Endothelial cell of umbilical vein (primary cell): ENCODE data around the gene UCHL1.

Experiments used
- CTCF ChIP-seq, 2 donors: IDR thresholded peaks; 1 replicate in 1 of 2; 2 replicates in 1 of 2; pipeline ENCODE4 v1.5.1; 2011; ENCODE audit warnings: low read length in 2 of 2, mild to moderate bottlenecking in 2 of 2, moderate library complexity in 2 of 2, control low read depth in 1 of 2, inconsistent platforms in 1 of 2, low read depth in 1 of 2; ENCODE audit not compliant: insufficient read depth in 1 of 2; ENCODE audit errors: extremely low read depth in 1 of 2
- FOS ChIP-seq: IDR thresholded peaks from 2 replicates; pipeline ENCODE4 v1.6.1; 2011; ENCODE audit warnings: mild to moderate bottlenecking, low read length, moderate library complexity, borderline replicate concordance; ENCODE audit not compliant: insufficient read depth
- MAX ChIP-seq: IDR thresholded peaks from 2 replicates; pipeline ENCODE4 v1.6.1; 2011; ENCODE audit not compliant: insufficient read depth, insufficient read length
- POLR2A ChIP-seq: IDR thresholded peaks from 2 replicates; pipeline ENCODE4 v1.6.1; 2012; ENCODE audit warnings: low read depth, mild to moderate bottlenecking, control low read depth, low read length
- POLR2AphosphoS5 ChIP-seq: IDR thresholded peaks from 2 replicates; pipeline ENCODE4 v1.6.1; 2012; ENCODE audit warnings: low read depth, mild to moderate bottlenecking, control low read depth, low read length, moderate library complexity; ENCODE audit not compliant: insufficient read depth

- TF ChIP-seq POLR2A (no peak), FOS (no peak), CTCF (IDR thresholded peaks at IDR 0.05; ENCODE audit: extremely low read depth in 1 of 2, insufficient read depth in 1 of 2, low read depth in 1 of 2, low read length in 2 of 2) (no peak), MAX (no peak), POLR2AphosphoS5 (no peak)
These were observed 7.5 kb downstream of the UCHL1 start for GRCh38 chr4:41264212-41264611.
